ENCODE results near the gene CAMTA2.

DNA sequence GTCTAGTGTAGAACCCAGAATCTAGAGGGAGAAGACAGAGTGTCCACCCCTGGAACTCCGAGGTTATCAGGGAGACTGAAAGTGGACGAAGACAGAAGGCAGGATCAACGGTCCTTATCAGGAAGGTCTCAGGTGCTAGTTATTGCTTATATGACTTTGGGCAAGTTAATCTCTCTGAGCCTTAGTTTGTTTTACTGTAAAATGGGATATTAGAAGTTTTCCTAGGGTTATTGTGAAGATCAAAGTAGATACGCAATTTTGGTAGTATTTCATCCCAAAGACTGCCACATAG, 46.2 kb downstream of the CAMTA2 start:
- TF ChIP-seq, protein P1, sequence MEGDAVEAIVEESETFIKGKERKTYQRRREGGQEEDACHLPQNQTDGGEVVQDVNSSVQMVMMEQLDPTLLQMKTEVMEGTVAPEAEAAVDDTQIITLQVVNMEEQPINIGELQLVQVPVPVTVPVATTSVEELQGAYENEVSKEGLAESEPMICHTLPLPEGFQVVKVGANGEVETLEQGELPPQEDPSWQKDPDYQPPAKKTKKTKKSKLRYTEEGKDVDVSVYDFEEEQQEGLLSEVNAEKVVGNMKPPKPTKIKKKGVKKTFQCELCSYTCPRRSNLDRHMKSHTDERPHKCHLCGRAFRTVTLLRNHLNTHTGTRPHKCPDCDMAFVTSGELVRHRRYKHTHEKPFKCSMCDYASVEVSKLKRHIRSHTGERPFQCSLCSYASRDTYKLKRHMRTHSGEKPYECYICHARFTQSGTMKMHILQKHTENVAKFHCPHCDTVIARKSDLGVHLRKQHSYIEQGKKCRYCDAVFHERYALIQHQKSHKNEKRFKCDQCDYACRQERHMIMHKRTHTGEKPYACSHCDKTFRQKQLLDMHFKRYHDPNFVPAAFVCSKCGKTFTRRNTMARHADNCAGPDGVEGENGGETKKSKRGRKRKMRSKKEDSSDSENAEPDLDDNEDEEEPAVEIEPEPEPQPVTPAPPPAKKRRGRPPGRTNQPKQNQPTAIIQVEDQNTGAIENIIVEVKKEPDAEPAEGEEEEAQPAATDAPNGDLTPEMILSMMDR (IDR thresholded peaks at IDR 0.05), result no peak
- no peak for TF ChIP-seq POLR2A (IDR thresholded peaks at IDR 0.05)

Data from body of pancreas (tissue), 4 donors.